ENCODE measurements around the gene MED25.

DNA sequence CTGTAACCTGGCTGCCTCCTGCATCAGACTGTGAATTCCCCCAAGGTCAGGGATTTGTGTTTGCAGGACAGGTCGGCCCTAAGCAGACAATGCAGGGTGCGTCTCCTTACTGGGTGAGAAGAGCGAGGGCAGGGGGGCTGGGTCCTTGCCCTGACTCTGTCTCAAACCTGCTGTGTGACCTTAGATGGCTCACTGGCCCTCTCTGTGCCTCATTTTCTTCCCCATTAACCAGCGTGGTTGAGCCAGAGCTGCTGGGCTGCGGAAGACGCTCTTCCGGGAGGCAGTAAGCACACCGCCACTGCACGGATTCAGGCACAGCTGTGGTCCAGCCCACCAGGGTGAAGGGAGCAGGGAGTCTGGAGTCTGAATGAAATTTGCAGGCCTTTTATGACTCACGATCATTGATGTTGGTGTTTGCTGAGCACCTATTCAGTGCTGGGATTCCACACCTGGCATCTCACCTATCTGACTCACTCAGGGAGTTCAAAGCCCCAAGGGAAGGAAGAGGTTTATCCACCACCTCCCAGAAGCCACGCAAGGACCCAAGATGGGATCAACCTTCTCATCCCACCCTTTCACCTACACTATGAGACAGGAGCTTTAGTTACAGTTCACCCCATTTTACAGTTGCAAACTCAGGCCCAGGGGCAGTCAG is 56.5 kb downstream of the MED25 start:
- TF ChIP-seq ZNF565 (CRISPR knock-in tag; conservative IDR thresholded peaks at IDR 0.05; ENCODE audit: low read depth) (no peak), BACH2 (CRISPR knock-in tag; IDR thresholded peaks at IDR 0.05; ENCODE audit: borderline replicate concordance) (no peak), ARNTL (CRISPR knock-in tag; IDR thresholded peaks at IDR 0.05; ENCODE audit: borderline replicate concordance, low read depth) (no peak), ZNF70 (CRISPR knock-in tag; IDR thresholded peaks at IDR 0.05) (no peak)
- TF ChIP-seq, protein P1, sequence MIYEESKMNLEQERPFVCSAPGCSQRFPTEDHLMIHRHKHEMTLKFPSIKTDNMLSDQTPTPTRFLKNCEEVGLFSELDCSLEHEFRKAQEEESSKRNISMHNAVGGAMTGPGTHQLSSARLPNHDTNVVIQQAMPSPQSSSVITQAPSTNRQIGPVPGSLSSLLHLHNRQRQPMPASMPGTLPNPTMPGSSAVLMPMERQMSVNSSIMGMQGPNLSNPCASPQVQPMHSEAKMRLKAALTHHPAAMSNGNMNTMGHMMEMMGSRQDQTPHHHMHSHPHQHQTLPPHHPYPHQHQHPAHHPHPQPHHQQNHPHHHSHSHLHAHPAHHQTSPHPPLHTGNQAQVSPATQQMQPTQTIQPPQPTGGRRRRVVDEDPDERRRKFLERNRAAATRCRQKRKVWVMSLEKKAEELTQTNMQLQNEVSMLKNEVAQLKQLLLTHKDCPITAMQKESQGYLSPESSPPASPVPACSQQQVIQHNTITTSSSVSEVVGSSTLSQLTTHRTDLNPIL (CRISPR knock-in tag; IDR thresholded peaks at IDR 0.05; ENCODE audit: low read depth) = no peak
- TF ChIP-seq, protein P2, sequence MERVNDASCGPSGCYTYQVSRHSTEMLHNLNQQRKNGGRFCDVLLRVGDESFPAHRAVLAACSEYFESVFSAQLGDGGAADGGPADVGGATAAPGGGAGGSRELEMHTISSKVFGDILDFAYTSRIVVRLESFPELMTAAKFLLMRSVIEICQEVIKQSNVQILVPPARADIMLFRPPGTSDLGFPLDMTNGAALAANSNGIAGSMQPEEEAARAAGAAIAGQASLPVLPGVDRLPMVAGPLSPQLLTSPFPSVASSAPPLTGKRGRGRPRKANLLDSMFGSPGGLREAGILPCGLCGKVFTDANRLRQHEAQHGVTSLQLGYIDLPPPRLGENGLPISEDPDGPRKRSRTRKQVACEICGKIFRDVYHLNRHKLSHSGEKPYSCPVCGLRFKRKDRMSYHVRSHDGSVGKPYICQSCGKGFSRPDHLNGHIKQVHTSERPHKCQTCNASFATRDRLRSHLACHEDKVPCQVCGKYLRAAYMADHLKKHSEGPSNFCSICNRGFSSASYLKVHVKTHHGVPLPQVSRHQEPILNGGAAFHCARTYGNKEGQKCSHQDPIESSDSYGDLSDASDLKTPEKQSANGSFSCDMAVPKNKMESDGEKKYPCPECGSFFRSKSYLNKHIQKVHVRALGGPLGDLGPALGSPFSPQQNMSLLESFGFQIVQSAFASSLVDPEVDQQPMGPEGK (CRISPR knock-in tag; IDR thresholded peaks at IDR 0.05; ENCODE audit: borderline replicate concordance) = no peak
